Epithelial cell of esophagus (primary cell): ENCODE measurements around the gene RNF2.

Source experiments
- DNase-seq: peaks from one replicate; pipeline ENCODE4 v3.0.0; 2010; ENCODE audit warnings: low read depth
- H3K4me3 ChIP-seq: 2 replicates; pipeline ENCODE4 v1.5.1; 2011; ENCODE audit warnings: mild to moderate bottlenecking, low read length, control low read depth
- TF ChIP-seq, protein P1 (sequence below): IDR thresholded peaks from 2 replicates; pipeline ENCODE4 v1.5.1; 2011; ENCODE audit warnings: low read depth, mild to moderate bottlenecking, low read length, control low read depth, inconsistent platforms; ENCODE audit not compliant: insufficient read depth; ENCODE audit errors: missing control alignments

RNF2 gene

DNA sequence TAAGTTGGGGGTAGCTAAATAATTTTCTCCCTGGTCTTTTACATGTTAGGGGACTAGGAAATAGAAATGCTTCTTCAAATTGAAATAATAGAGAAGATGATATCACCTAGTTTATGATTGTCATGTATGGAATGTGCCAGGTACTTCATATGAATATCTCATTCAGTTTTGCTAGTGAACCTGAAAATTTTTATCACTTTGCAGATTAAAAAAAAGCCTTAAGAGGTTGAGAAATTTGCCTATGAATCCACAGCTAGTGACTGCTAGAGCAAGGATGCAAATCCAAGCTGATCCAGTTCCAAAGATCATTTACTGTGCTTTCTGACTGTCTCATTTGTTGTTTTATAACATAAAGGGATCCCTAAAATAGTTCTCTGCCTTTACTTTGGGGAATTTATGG, 24.7 kb downstream of the RNF2 start:
- no peak overlapping the region for H3K4me3 ChIP-seq
- DNase-seq: peak; percentile 23
- TF ChIP-seq, protein P1, sequence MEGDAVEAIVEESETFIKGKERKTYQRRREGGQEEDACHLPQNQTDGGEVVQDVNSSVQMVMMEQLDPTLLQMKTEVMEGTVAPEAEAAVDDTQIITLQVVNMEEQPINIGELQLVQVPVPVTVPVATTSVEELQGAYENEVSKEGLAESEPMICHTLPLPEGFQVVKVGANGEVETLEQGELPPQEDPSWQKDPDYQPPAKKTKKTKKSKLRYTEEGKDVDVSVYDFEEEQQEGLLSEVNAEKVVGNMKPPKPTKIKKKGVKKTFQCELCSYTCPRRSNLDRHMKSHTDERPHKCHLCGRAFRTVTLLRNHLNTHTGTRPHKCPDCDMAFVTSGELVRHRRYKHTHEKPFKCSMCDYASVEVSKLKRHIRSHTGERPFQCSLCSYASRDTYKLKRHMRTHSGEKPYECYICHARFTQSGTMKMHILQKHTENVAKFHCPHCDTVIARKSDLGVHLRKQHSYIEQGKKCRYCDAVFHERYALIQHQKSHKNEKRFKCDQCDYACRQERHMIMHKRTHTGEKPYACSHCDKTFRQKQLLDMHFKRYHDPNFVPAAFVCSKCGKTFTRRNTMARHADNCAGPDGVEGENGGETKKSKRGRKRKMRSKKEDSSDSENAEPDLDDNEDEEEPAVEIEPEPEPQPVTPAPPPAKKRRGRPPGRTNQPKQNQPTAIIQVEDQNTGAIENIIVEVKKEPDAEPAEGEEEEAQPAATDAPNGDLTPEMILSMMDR: no peak

- no peak for DNase-seq
- no peak overlapping the region for H3K4me3 ChIP-seq
- TF ChIP-seq, protein P1: no peak
Measured at GRCh38 chr1:185073725-185074124, 28.4 kb downstream of the RNF2 start.

DNA sequence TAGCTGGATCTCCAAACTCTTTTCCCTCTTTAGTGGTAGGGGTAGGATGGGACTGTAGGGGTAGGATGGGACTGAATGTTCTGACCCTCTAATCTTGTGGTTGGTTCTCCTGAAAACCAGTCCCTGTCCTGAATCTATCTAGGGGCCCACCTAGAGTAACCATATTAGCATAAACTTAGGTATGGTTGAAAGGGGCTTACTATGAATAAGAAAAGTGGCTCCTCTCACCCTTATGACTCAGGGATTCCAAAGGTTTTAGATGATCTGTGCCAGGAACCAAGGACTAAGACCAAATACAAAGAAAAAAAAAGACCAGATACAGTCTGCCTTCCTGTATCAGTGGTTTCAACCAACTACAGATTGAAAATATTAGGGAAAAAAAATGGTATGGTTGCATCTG, 28.9 kb downstream of the RNF2 start:
- DNase-seq: peak; percentile 16
- no peak overlapping the region for H3K4me3 ChIP-seq
- TF ChIP-seq, protein P1: no peak

GRCh38 chr1:185075476-185075875, 30.1 kb downstream of the RNF2 start:
- no peak for DNase-seq
- no peak overlapping the region for H3K4me3 ChIP-seq
- TF ChIP-seq, protein P1: no peak

DNA sequence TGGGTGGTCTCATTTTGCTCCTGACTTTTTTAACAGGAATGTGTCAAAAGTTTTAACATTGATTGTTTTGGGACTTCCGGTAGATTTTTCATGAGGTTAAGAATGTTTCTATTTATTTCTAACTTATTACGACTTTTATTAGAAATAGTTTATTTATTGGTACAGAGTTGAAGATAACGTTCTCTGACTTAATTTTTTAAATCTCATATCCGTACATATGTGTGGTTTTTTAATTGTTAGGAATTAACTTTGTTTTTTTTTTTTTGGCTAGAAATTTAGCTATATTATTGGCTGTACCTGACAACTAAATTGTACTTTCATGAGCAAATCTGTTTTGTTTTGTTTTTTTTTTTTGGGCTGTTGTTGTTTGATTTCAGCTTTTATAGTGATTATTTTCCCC, 32.0 kb downstream of the RNF2 start:
- no peak overlapping the region for H3K4me3 ChIP-seq
- TF ChIP-seq, protein P1: no peak
- DNase-seq: no peak

GRCh38 chr1:185080422-185080821, 35.1 kb downstream of the RNF2 start:
- no peak for DNase-seq
- TF ChIP-seq, protein P1: no peak
- no peak overlapping the region for H3K4me3 ChIP-seq

DNA sequence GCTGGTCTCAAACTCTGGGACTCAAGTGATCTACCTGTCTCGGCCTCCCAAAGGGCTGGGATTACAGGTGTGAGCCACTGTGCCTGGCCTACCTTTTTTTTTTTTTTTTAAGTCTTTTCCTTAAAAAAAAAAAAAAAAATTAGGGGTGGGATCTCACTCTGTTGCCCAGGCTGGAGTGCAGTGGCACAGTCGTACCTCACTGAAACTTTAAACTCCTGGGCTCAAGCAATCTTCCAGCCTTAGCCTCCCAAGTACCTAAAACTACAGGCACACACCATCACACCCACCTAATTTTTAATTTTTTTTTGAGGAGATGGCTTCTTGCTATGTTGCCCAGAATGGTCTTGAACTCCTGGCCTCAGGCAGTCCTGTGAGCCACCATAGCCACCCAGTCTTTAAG, 38.5 kb downstream of the RNF2 start:
- TF ChIP-seq, protein P1: no peak
- no peak overlapping the region for H3K4me3 ChIP-seq
- no peak for DNase-seq
